NOMO-1 treated with dmso at 0.1 percent for 144 hours (cell line): ENCODE results near the gene ARL2.
"Not testable (repeated sequence)": the region's sequence is repeated elsewhere in the genome, so short reads cannot be mapped to it uniquely, and the experiment has no call there.

ENCODE experiments used
- DNase-seq: peaks from one replicate; lab custom pipeline; 2025; ENCODE audit not compliant: unreplicated experiment; lab: John Stamatoyannopoulos, UW

Gene ARL2

DNA sequence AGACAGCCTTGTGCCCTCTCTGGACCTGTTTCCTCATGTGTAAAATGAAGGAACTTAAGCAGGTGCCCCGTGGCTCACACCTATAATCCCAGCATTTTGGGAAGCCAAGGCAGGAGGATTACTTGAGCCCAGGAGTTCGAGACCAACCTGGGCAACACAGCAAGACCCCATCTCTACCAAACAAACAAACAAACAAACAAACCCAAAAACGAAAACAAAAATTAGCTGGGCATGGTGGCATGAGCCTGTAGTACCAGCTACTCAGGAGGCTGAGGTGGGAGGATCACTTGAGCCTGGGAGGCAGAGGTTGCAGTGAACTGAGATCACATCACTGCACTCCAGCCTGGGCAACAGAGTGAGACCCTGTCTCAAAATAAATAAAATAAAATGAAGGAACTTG is 10.0 kb upstream of the ARL2 start:
- not testable (repeated sequence) for DNase-seq

- no peak for DNase-seq
Measured at GRCh38 chr11:65008016-65008415, 5.9 kb upstream of the ARL2 start.

- no peak for DNase-seq
Measured at GRCh38 chr11:65008873-65009272, 5.1 kb upstream of the ARL2 start.

DNA sequence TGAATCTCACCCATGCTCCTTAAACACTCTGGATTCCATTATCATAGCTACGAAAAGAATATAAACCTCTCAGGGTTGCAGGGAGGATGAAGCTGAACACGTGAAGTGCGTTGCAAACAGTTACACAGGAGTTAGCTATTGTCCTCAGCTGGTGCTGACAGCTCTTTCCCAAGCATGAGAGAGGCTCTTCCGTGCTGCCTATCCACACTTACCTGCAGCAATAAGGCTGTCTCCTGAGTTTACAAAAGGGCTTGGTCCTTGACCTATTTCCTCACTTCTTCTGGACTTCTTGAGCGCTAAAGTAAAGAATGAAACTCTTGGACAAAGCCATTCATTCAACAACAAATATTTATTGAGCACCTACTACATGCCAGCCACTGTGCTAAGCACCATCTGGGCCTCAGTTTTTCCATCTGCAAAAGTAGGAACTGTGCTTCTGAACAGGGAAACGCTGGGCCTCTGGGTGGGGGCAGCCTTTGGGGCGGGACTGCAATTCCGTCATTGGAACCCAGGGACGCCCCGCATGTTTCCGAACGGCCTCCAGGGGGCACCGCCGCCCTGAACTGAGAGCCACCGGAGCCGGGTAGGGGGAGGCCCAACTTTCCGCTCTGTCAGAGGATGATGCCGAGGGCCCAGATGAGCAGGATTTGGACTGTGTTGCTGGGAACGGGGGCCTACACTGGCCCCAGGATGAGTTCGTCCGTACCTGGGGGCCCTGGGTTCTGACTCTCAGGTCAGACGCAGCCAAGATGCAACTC is 651 bp upstream of the ARL2 start:
- peak; percentile 88 for DNase-seq

- no peak for DNase-seq
Measured at GRCh38 chr11:65014726-65015227, 817 bp downstream of the ARL2 start.

DNA sequence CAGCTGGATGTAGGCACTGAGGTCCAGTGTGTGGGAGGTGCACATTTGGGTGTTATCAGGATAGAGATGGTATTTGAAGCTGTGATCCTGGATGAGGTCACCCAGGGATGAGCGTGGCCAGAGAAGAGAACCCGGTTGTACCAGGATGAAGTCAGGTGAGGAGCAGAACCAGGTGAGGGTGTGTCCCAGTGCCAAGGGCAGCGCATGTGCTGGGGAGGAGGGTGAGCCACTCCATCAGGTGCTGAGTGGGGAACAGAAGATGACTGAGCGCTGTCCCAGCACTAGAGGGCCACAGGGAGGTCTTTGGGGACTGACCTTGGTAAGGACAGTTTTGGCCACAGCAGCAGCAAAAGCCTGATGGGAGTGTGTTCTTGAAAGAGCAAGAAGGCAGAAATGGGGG is 2.7 kb downstream of the ARL2 start:
- no peak for DNase-seq

DNA sequence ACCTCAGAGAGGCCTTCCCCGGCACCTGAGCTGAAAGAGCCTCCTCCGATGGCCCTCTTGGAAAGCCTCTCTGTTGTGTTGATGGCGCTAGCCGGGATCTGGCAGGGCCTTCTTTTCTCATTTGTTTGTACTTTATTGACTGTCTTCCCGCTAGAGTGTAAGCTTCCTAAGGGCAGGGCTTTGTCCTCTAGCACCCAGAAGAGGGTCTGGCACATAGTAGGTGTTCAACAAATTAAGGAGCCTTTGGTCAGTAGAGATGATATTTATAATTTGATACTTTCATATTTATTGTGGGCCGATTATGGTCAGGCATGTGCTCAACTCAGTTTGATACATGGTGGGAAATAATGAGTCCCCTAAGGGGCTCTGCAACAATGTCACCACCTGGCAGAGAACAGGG is 4.0 kb downstream of the ARL2 start:
- no peak for DNase-seq

DNA sequence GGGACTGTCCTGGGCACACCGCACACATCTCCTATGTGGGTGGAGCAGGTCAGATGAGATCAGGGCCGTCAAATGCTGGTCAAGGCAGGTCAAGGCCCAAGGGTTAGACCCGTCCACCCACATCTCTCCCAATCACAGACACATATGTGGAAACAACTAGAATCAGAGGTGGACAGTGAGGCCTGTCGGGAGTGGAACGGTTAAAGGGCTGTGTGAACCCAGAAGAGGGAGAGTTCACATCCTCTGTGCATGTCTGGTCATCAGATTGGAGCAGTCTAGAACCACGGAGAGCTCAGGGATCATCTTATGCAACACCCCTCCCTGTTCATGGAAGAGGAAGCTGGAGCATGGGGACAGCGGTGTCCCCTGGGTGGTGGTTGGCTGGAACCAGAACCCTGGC is 5.9 kb downstream of the ARL2 start:
- DNase-seq: no peak

DNA sequence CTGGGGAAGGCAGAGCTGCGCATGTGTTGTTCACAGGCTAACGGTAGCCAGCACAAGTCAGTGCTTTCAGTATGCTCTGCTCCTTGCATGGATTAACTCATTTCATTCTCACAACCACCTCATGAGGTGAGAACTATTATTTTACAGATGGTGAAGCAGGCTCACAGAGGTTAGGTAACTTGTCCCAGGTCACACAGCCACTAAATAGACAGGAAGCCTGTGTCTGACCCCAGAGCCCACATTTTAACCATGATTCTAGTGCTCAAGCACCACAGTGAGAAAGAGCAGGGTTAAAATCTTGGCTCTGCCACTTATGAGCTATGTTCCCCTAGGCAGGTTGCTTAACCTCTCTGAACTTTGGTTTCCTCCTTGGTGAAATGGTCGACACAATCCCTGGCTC is 7.0 kb downstream of the ARL2 start:
- no peak for DNase-seq

- no peak for DNase-seq
Measured at GRCh38 chr11:65021509-65021908, 7.5 kb downstream of the ARL2 start.

DNA sequence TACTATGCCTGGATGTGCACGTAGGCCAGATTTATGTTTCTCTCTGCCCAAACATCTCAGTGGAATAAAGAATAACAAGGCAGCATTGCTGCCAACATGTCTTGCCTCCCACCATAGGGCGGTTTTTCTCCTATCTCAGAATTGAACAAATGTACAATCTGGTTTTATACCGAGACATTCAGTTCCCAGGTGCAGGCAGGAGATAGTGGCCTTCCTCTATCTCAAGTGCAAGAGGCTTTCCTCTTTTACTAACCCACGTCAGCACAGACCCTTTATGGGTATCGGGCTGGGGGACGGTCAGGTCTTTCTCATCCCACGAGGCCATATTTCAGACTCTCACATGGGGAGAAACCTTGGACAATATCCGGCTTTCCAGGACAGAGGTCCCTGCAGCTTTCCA is 9.5 kb downstream of the ARL2 start:
- DNase-seq: not testable (repeated sequence)

- DNase-seq: no peak
Measured at GRCh38 chr11:65026810-65027209, 12.8 kb downstream of the ARL2 start.

GRCh38 chr11:65027213-65028067 is 13.5 kb downstream of the ARL2 start, which contains the start of gene SNX15:
SNX15 (plus strand) TSS chr11:65027439; CDS start chr11:65027538, 99 bp downstream.
- DNase-seq: peak; percentile 94

- DNase-seq: no peak
Measured at GRCh38 chr11:65032216-65032615, 18.3 kb downstream of the ARL2 start.

- DNase-seq: no peak
Measured at GRCh38 chr11:65034423-65034822, 20.5 kb downstream of the ARL2 start.

DNA sequence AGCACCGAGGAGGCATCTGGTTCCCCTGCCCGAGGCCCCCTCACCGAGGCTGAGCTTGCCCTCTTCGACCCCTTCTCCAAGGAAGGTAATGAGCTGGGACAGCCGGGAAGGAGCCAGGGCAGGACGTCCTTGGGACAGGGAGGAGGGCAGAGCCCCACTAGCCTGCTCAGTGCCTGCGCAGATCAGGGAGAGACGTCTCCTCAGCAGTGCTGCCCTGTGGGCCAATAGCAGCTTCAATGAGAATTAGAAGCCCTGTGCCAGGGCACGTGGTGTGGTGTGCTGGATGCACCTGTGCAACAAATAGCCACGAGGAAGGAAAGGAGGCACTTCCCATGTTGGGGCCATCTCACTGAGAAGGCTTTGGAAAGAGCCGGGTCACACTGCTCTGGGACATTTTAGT is 21.6 kb downstream of the ARL2 start:
- no peak for DNase-seq

- no peak for DNase-seq
Measured at GRCh38 chr11:65036931-65037330, 23.0 kb downstream of the ARL2 start.

DNA sequence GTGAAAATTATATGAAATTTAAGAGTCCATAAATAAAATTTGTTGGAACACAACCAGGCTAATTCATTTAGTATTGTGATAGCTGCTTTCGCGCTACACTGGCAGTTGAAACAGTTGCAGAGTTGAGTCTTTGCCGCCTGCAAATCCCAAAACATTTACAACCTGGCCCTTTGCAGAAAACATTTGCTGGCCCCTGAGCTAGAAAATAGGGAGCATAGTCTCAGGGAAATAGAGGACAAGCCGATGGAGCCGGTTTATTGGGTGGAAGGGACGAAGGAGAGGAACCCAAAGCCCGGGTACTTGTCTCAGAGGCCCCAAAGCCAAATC is 26.5 kb downstream of the ARL2 start:
- no peak for DNase-seq

DNA sequence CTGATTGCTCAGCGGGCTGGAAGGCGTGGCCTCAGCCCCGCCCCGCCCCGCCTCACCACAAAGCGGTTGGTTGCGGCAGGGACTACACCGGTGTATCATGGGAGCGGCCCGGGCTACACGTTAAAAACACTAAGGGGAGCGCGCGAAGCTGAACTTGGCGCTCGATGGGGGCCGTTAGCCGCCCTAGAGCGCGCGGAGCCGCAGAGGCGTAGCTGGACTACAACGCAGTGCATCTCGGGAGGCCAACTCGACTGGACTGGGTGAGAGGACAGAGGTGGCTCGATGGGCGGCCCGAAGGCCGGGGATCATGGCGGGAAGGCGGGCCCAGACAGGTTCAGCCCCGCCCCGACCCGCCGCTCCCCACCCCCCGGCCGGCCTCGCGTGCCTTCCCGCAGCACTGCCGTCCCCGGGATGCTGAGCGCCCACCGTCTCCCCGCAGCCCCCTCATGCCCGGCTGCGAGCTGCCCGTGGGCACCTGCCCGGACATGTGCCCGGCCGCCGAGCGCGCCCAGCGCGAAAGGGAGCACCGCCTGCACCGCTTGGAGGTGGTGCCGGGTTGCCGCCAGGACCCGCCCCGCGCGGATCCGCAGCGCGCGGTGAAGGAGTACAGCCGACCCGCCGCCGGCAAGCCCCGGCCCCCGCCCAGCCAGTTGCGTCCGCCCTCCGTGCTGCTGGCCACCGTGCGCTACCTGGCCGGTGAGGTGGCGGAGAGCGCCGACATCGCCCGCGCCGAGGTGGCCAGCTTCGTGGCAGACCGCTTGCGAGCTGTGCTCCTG is 27.1 kb downstream of the ARL2 start, which contains the start of gene SAC3D1:
Gene SAC3D1 (plus strand): TSS at position 364 of the 776 bp plus-strand sequence. CDS start 83 bp downstream, at position 447.
- DNase-seq: peak; percentile 97

DNA sequence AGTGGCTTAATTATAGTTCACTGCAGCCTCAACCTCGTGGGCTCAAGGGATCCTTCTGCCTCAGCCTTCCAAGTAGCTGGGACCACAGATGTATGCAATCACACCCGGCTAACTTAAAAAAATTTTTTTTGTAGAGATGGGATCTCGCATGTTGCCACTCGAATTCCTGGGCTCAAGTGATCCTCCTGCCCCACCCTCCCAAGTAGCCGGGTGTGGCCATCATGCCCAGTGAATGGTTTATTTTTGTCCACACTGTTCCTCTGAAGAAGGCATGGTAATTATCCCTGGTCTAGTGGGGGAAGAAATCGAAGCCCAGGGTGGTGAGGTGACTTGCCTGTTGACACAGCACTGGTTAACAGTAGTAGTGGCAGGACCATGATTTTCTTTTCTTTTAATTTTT is 28.9 kb downstream of the ARL2 start:
- no peak for DNase-seq

DNA sequence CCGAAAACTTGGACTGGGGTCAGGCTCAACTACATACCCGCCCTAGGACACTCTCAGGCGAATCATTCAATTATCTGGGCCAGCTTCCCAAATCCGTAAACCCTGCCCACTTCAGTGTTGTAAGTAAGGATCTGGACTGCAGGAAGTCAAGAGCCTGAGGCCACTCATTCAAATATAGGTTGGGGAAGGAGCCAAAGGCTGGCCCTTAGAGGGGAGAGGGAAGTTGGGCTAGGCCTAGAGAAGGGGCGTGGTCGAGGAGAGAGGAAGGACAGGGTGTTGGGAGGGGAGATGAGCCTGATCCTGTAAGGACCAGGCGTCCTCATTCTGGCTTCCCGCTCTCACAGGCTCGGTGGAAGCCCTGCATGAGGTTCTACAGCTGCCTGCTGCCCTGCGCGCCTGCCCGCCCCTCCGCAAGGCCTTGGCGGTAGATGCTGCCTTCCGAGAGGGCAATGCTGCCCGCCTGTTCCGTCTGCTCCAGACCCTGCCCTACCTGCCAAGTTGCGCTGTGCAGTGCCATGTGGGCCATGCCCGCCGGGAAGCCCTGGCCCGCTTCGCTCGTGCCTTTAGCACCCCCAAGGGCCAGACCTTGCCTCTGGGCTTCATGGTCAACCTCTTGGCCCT is 30.0 kb downstream of the ARL2 start:
- peak; percentile 62 for DNase-seq
